SK-N-SH treated with all-trans-retinoic acid at 6 μM for 48 hours (cell line): Measurements from ENCODE around the gene KRTAP5-8.

ENCODE experiments used
- ATAC-seq: fragments of 200-7000 bp; cut with Tn5 transposase; 3 replicates; pipeline ENCODE4 v1.9.1; 2020; ENCODE audit warnings: mild to moderate bottlenecking, moderate library complexity
- ARNTL ChIP-seq: fragments of 450-650 bp; formaldehyde crosslinking; IDR thresholded peaks from 2 replicates; pipeline ENCODE4 v1.5.0; 2020; ENCODE audit warnings: low read depth, mild to moderate bottlenecking, moderate library complexity, borderline replicate concordance
- CREB5 ChIP-seq: fragments of 250-450 bp; sonication (Bioruptor Pico); IDR thresholded peaks from 2 replicates; pipeline ENCODE4 v1.5.1; 2020; ENCODE audit warnings: low read depth, mild to moderate bottlenecking, moderate library complexity
- CSDC2 ChIP-seq: fragments of 250-450 bp; sonication (Bioruptor Pico); IDR thresholded peaks from 2 replicates; pipeline ENCODE4 v1.5.0; 2020; ENCODE audit warnings: mild to moderate bottlenecking, moderate library complexity
- CSRNP3 ChIP-seq: fragments of 250-450 bp; sonication (Bioruptor Pico); IDR thresholded peaks from 2 replicates; pipeline ENCODE4 v1.5.1; 2021; ENCODE audit warnings: mild to moderate bottlenecking, moderate library complexity
- ESRRG ChIP-seq: fragments of 250-450 bp; sonication (Bioruptor Pico); IDR thresholded peaks from 2 replicates; pipeline ENCODE4 v1.6.1; 2021; ENCODE audit warnings: mild to moderate bottlenecking
- ISL1 ChIP-seq: fragments of 250-450 bp; sonication (Bioruptor Pico); IDR thresholded peaks from 2 replicates; pipeline ENCODE4 v2.1.2; 2022; ENCODE audit warnings: mild to moderate bottlenecking, moderate library complexity
- OSR1 ChIP-seq: fragments of 250-450 bp; sonication (Bioruptor Pico); IDR thresholded peaks from 2 replicates; pipeline ENCODE4 v1.8.0; 2022; ENCODE audit warnings: moderate library complexity, mild to moderate bottlenecking, inconsistent platforms
- PATZ1 ChIP-seq: fragments of 250-450 bp; sonication (Bioruptor Pico); IDR thresholded peaks from 2 replicates; pipeline ENCODE4 v1.8.0; 2020; ENCODE audit warnings: mild to moderate bottlenecking, moderate library complexity, borderline replicate concordance
- POU6F1 ChIP-seq: fragments of 250-450 bp; sonication (Bioruptor Pico); IDR thresholded peaks from 2 replicates; pipeline ENCODE4 v1.8.0; 2021; ENCODE audit warnings: low read depth, mild to moderate bottlenecking, moderate library complexity, borderline replicate concordance
- PPARA ChIP-seq: fragments of 250-450 bp; sonication (Bioruptor Pico); IDR thresholded peaks from 2 replicates; pipeline ENCODE4 v1.5.0; 2020; ENCODE audit warnings: mild to moderate bottlenecking, borderline replicate concordance
- RARB ChIP-seq: fragments of 250-450 bp; sonication (Bioruptor Pico); IDR thresholded peaks from 2 replicates; pipeline ENCODE4 v1.8.0; 2021; ENCODE audit warnings: mild to moderate bottlenecking, moderate library complexity
- SNAI2 ChIP-seq: fragments of 250-450 bp; sonication (Bioruptor Pico); IDR thresholded peaks from 2 replicates; pipeline ENCODE4 v1.5.0; 2020; ENCODE audit warnings: mild to moderate bottlenecking, moderate library complexity
- TCF4 ChIP-seq: fragments of 250-450 bp; sonication (Bioruptor Pico); IDR thresholded peaks from 2 replicates; pipeline ENCODE4 v1.8.0; 2021; ENCODE audit warnings: mild to moderate bottlenecking, moderate library complexity, borderline replicate concordance
- TOX ChIP-seq: fragments of 250-450 bp; sonication (Bioruptor Pico); IDR thresholded peaks from 2 replicates; pipeline ENCODE4 v1.8.0; 2021; ENCODE audit warnings: mild to moderate bottlenecking, moderate library complexity, borderline replicate concordance
- TSHZ2 ChIP-seq: fragments of 250-450 bp; sonication (Bioruptor Pico); IDR thresholded peaks from 2 replicates; pipeline ENCODE4 v1.5.0; 2020; ENCODE audit warnings: mild to moderate bottlenecking, moderate library complexity
- ZC3H10 ChIP-seq: fragments of 250-450 bp; sonication (Bioruptor Pico); IDR thresholded peaks from 2 replicates; pipeline ENCODE4 v1.5.1; 2021; ENCODE audit warnings: mild to moderate bottlenecking, moderate library complexity
- ZFP3 ChIP-seq: fragments of 250-450 bp; sonication (Bioruptor Pico); IDR thresholded peaks from 2 replicates; pipeline ENCODE4 v1.5.0; 2020; ENCODE audit warnings: mild to moderate bottlenecking, moderate library complexity
- ZFP30 ChIP-seq: fragments of 450-650 bp; formaldehyde crosslinking; IDR thresholded peaks from 2 replicates; pipeline ENCODE4 v1.5.0; 2022; ENCODE audit warnings: mild to moderate bottlenecking, moderate library complexity
- ZNF565 ChIP-seq: fragments of 450-650 bp; formaldehyde crosslinking; conservative IDR thresholded peaks from 2 replicates; pipeline ENCODE4 v1.5.0; 2020; ENCODE audit warnings: low read depth, mild to moderate bottlenecking, moderate library complexity
- ZNF70 ChIP-seq: fragments of 450-650 bp; formaldehyde crosslinking; IDR thresholded peaks from 2 replicates; pipeline ENCODE4 v1.5.0; 2020; ENCODE audit warnings: mild to moderate bottlenecking, moderate library complexity
- ZNF8 ChIP-seq: fragments of 450-650 bp; formaldehyde crosslinking; IDR thresholded peaks from 2 replicates; pipeline ENCODE4 v1.5.0; 2020; ENCODE audit warnings: mild to moderate bottlenecking, moderate library complexity

Gene KRTAP5-8

GRCh38 chr11:71495286-71496230 is 42.3 kb upstream of the KRTAP5-8 start:
- no peak for TF ChIP-seq ZFP30 (CRISPR knock-in tag)
- no peak for TF ChIP-seq ZC3H10 (CRISPR knock-in tag)
- TF ChIP-seq ARNTL (CRISPR knock-in tag), result no peak
- TF ChIP-seq CSDC2 (CRISPR knock-in tag), result no peak
- TF ChIP-seq CREB5 (CRISPR knock-in tag), result no peak
- no peak for TF ChIP-seq RARB
- no peak for ATAC-seq

- TF ChIP-seq ZNF70 (CRISPR knock-in tag), result no peak
- TF ChIP-seq CSDC2 (CRISPR knock-in tag), result no peak
- TF ChIP-seq OSR1 (CRISPR knock-in tag), result no peak
- no peak for TF ChIP-seq TCF4
- TF ChIP-seq ZC3H10 (CRISPR knock-in tag), result no peak
- no peak for TF ChIP-seq POU6F1
- TF ChIP-seq ZNF8 (CRISPR knock-in tag), result no peak
- no peak for TF ChIP-seq TSHZ2 (CRISPR knock-in tag)
- no peak for TF ChIP-seq RARB
- no peak for TF ChIP-seq ZFP30 (CRISPR knock-in tag)
- no peak for TF ChIP-seq SNAI2 (CRISPR knock-in tag)
- no peak for TF ChIP-seq ZNF565 (CRISPR knock-in tag)
- no peak for ATAC-seq
These were observed 41.4 kb upstream of the KRTAP5-8 start for GRCh38 chr11:71496421-71496820.

GRCh38 chr11:71498091-71498490 is 39.7 kb upstream of the KRTAP5-8 start:
- no peak for ATAC-seq
- TF ChIP-seq CSRNP3 (CRISPR knock-in tag), result no peak
- no peak for TF ChIP-seq SNAI2 (CRISPR knock-in tag)
- TF ChIP-seq ZC3H10 (CRISPR knock-in tag), result no peak
- TF ChIP-seq ZFP30 (CRISPR knock-in tag), result no peak
- TF ChIP-seq ARNTL (CRISPR knock-in tag), result no peak
- TF ChIP-seq TSHZ2 (CRISPR knock-in tag), result no peak
- TF ChIP-seq ZNF565 (CRISPR knock-in tag), result no peak
- TF ChIP-seq TOX (CRISPR knock-in tag), result no peak
- no peak for TF ChIP-seq ESRRG (CRISPR knock-in tag)
- TF ChIP-seq ISL1 (CRISPR knock-in tag), result no peak
- no peak for TF ChIP-seq PATZ1 (CRISPR knock-in tag)
- no peak for TF ChIP-seq POU6F1
- no peak for TF ChIP-seq PPARA
- TF ChIP-seq CREB5 (CRISPR knock-in tag), result no peak
- TF ChIP-seq ZFP3 (CRISPR knock-in tag), result no peak
